K562 (cell line): Measurements from ENCODE around the gene BCL7C. TPM values are rescaled to one million over a fixed set of nuclear protein-coding genes. Genes with fewer than 3 reads are reported as not detected.

ENCODE experiments used
- C11orf30 ChIP-seq: fragments of 450-650 bp; IDR thresholded peaks from 2 replicates; pipeline ENCODE4 v1.6.1; 2016; ENCODE audit warnings: low read depth, mild to moderate bottlenecking
- FOSL1 ChIP-seq: fragments of 200-800 bp; sonication (Bioruptor generic); conservative IDR thresholded peaks from 2 replicates; pipeline ENCODE4 v1.6.1; 2016; ENCODE audit warnings: missing genetic modification characterization, missing compliant biosample characterization
- JUN ChIP-seq, 2 experiments: sonication (generic) in 1 of 2; formaldehyde crosslinking in 1 of 2; IDR thresholded peaks; 2 replicates each; pipeline versions ENCODE4 v1.6.1 to v1.8.0; 2012 to 2022; ENCODE audit warnings: borderline replicate concordance in 2 of 2, mild to moderate bottlenecking in 2 of 2, improper control_type of control experiment in 1 of 2, low read depth in 1 of 2, low read length in 1 of 2, missing genetic modification reagents in 1 of 2
- KDM1A ChIP-seq, 2 experiments: fragments of 450-650 bp; IDR thresholded peaks; 2 replicates each; pipeline ENCODE4 v1.6.1; 2016; ENCODE audit warnings: mild to moderate bottlenecking in 2 of 2
- MAFG ChIP-seq: fragments of 450-650 bp; conservative IDR thresholded peaks from 2 replicates; pipeline ENCODE4 v1.6.1; 2016; ENCODE audit warnings: missing genetic modification characterization, missing compliant biosample characterization
- MBD2 ChIP-seq: sonication (generic); IDR thresholded peaks from 2 replicates; pipeline ENCODE4 v1.6.1; 2016; ENCODE audit warnings: low read depth, borderline replicate concordance
- MEIS2 ChIP-seq: fragments of 450-650 bp; IDR thresholded peaks from 2 replicates; pipeline ENCODE4 v1.6.1; 2014; ENCODE audit warnings: mild to moderate bottlenecking; ENCODE audit not compliant: partially characterized antibody
- POLR2G ChIP-seq: fragments of 200-400 bp; formaldehyde crosslinking; IDR thresholded peaks from 2 replicates; pipeline ENCODE4 v1.6.1; 2017; ENCODE audit warnings: low read depth, mild to moderate bottlenecking, antibody characterized with exemption, low read length, moderate library complexity
- TCF7L2 ChIP-seq: fragments of 150-350 bp; IDR thresholded peaks from 2 replicates; pipeline ENCODE4 v1.6.1; 2016; ENCODE audit warnings: low read depth, mild to moderate bottlenecking, low read length, moderate library complexity
- XRCC5 ChIP-seq: fragments of 200-400 bp; formaldehyde crosslinking; IDR thresholded peaks from 2 replicates; pipeline ENCODE4 v1.6.1; 2017; ENCODE audit warnings: low read depth, mild to moderate bottlenecking, low read length
- ZBTB33 ChIP-seq: sonication (generic); formaldehyde crosslinking; IDR thresholded peaks from 2 replicates; pipeline ENCODE4 v1.8.1; 2023; ENCODE audit warnings: mild to moderate bottlenecking, missing genetic modification reagents
- ZBTB9 ChIP-seq: fragments of 450-650 bp; formaldehyde crosslinking; IDR thresholded peaks from 2 replicates; pipeline ENCODE4 v1.4.0; 2020; ENCODE audit warnings: mild to moderate bottlenecking, moderate library complexity
- ZNF174 ChIP-seq: fragments of 250-450 bp; sonication (Bioruptor Pico); IDR thresholded peaks from 2 replicates; pipeline ENCODE4 v1.4.0; 2020; ENCODE audit warnings: mild to moderate bottlenecking
- ZNF764 ChIP-seq: fragments of 250-450 bp; sonication (Bioruptor Pico); IDR thresholded peaks from 2 replicates; pipeline ENCODE4 v1.4.0; 2020; ENCODE audit warnings: low read depth, mild to moderate bottlenecking, moderate library complexity
- ZNF766 ChIP-seq: fragments of 200-800 bp; sonication (Bioruptor generic); conservative IDR thresholded peaks from 2 replicates; pipeline ENCODE4 v1.6.1; 2016; ENCODE audit warnings: missing genetic modification characterization, missing compliant biosample characterization
- polyA plus RNA-seq, 8 experiments: library from polyadenylated mRNA; depleted of rRNA in 4 of 8; stranded (reverse) in 5 of 8; unstranded in 3 of 8; fragments of >200 nt; fragmentation: Nextera tagmentation in 2 of 8; fragmentation: Illumina TruSeq in 1 of 8; extraction: Ambion mirVana in 2 of 8; extraction: Trizol in 1 of 8; gene quantifications; 2 replicates each; pipeline versions ENCODE4 v1.2.1 to v1.2.3, GENCODE V29; 2011 to 2014; ENCODE audit warnings: inconsistent platforms in 1 of 8, missing spikeins in 1 of 8
- total RNA-seq, 7 experiments: library from RNA; depleted of rRNA in 6 of 7; stranded (reverse); fragments of >200 nt in 6 of 7; fragmentation: Illumina TruSeq in 2 of 7; extraction: Trizol in 2 of 7; gene quantifications; 2 replicates each; pipeline versions ENCODE4 v1.2.1 to v1.2.3, GENCODE V29; 2011 to 2021; ENCODE audit warnings: low replicate concordance in 1 of 7
- TF ChIP-seq, protein P1 (sequence below): sonication (generic); formaldehyde crosslinking; IDR thresholded peaks from 2 replicates; pipeline ENCODE4 v1.5.0; 2020; ENCODE audit warnings: missing genetic modification reagents
- TF ChIP-seq, protein P2 (sequence below): fragments of 450-650 bp; conservative IDR thresholded peaks from 2 replicates; pipeline ENCODE4 v1.6.1; 2016; ENCODE audit warnings: missing genetic modification characterization, low read depth, mild to moderate bottlenecking, control low read depth, missing compliant biosample characterization
- TF ChIP-seq, protein P3 (sequence below): sonication (generic); formaldehyde crosslinking; IDR thresholded peaks from 2 replicates; pipeline ENCODE4 v1.4.0; 2020; ENCODE audit warnings: mild to moderate bottlenecking, missing genetic modification reagents

Gene BCL7C
- total and polyA plus RNA-seq, 9 of the 15 experiments (the other 6 are each of a cell fraction or from before 2014, with no cell fraction given) = 1.7 to 85.8 (median 19.6) TPM

DNA sequence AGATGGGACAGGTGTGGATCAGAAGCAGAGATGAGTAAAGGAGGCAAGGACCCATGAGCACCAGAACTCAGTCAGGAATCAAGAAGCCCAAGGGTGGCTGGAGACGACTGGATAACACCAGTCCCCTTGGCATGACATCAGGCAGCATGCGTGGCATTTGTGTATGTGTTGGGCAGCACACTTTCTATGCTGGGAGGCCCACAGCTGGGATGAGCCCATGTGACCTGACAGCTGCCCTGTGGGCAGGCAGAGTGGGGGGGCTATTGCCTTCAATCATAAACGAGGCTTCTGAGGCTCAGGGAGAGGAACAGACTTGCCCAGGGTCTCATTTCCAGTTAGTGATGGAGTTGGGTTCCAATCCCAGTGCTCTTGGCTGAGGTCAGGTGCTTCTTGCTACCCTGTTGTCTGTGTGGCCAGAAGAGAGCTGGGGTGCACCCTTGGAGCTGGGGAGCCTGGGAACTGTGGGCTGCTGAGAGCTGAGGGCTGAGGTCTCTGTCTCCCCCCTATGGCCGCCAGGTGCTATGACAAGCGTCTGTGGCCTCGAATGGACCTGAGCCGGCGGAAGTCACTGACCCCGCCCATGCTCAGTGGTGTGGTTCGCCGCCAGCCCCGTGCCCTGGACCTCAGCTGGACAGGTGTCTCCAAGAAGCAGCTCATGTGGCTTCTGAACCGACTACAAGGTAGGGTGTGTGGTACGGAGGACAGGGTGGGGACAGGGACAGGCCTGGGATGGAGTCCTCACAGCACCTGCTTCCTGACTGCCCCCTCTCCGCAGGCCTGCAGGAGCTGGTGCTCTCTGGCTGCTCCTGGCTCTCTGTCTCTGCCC, 47.9 kb upstream of the BCL7C start (continued):
- TF ChIP-seq POLR2G (peak; percentile 61), ZBTB9 (no peak), ZBTB33 (CRISPR knock-in tag) (peak; percentile 63), MAFG (tag) (no peak), FOSL1 (tag) (no peak), XRCC5 (peak; percentile 76; the same call in 1 of the 2 replicates), ZNF764 (CRISPR knock-in tag) (no peak), ZNF174 (no peak), MEIS2 (peak; percentile 13), ZNF766 (no peak), KDM1A (IDR thresholded peaks at IDR 0.05) (no peak), C11orf30 (no peak), TCF7L2 (no peak), MBD2 (no peak), JUN (IDR thresholded peaks at IDR 0.05; ENCODE audit: borderline replicate concordance, low read depth, low read length) (peak; percentile 31; the same call in 1 of the 2 replicates), JUN (CRISPR knock-in tag; IDR thresholded peaks at IDR 0.05; ENCODE audit: borderline replicate concordance) (no peak)
- TF ChIP-seq, protein P1, sequence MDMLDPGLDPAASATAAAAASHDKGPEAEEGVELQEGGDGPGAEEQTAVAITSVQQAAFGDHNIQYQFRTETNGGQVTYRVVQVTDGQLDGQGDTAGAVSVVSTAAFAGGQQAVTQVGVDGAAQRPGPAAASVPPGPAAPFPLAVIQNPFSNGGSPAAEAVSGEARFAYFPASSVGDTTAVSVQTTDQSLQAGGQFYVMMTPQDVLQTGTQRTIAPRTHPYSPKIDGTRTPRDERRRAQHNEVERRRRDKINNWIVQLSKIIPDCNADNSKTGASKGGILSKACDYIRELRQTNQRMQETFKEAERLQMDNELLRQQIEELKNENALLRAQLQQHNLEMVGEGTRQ (CRISPR knock-in tag) = peak; percentile 16; the same call in 1 of the 2 replicates
- TF ChIP-seq, protein P2, sequence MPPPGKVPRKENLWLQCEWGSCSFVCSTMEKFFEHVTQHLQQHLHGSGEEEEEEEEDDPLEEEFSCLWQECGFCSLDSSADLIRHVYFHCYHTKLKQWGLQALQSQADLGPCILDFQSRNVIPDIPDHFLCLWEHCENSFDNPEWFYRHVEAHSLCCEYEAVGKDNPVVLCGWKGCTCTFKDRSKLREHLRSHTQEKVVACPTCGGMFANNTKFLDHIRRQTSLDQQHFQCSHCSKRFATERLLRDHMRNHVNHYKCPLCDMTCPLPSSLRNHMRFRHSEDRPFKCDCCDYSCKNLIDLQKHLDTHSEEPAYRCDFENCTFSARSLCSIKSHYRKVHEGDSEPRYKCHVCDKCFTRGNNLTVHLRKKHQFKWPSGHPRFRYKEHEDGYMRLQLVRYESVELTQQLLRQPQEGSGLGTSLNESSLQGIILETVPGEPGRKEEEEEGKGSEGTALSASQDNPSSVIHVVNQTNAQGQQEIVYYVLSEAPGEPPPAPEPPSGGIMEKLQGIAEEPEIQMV (tag) = no peak
- TF ChIP-seq, protein P3, sequence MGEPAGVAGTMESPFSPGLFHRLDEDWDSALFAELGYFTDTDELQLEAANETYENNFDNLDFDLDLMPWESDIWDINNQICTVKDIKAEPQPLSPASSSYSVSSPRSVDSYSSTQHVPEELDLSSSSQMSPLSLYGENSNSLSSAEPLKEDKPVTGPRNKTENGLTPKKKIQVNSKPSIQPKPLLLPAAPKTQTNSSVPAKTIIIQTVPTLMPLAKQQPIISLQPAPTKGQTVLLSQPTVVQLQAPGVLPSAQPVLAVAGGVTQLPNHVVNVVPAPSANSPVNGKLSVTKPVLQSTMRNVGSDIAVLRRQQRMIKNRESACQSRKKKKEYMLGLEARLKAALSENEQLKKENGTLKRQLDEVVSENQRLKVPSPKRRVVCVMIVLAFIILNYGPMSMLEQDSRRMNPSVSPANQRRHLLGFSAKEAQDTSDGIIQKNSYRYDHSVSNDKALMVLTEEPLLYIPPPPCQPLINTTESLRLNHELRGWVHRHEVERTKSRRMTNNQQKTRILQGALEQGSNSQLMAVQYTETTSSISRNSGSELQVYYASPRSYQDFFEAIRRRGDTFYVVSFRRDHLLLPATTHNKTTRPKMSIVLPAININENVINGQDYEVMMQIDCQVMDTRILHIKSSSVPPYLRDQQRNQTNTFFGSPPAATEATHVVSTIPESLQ (CRISPR knock-in tag) = no peak
